GM12801 (cell line): Measurements from ENCODE around the gene CMTM7.

Source experiments
- TF ChIP-seq, protein P1 (sequence below): IDR thresholded peaks from one replicate; pipeline ENCODE4 v1.5.1; 2011; ENCODE audit warnings: control low read depth; ENCODE audit not compliant: insufficient read length; ENCODE audit errors: extremely low read depth

The CMTM7 gene

DNA sequence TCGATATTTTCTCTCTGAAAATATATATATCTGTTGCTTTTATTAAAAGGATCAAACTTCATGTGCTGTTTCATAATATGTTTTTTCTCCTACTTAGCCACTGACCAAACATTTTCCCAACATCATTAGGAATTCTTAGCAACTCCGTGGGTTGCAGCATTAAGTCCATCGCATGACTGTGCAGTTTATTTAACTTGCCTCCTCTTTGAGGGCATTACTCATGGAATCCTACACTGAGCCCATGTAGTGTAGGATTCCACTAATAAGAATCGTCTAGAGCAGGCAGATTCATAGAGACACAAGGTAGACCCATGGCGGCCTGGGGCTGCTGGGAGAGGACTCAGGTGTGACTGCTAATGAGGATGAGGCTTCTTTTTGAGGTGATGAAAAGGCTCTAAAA lies 61.7 kb downstream of the CMTM7 start:
- TF ChIP-seq, protein P1, sequence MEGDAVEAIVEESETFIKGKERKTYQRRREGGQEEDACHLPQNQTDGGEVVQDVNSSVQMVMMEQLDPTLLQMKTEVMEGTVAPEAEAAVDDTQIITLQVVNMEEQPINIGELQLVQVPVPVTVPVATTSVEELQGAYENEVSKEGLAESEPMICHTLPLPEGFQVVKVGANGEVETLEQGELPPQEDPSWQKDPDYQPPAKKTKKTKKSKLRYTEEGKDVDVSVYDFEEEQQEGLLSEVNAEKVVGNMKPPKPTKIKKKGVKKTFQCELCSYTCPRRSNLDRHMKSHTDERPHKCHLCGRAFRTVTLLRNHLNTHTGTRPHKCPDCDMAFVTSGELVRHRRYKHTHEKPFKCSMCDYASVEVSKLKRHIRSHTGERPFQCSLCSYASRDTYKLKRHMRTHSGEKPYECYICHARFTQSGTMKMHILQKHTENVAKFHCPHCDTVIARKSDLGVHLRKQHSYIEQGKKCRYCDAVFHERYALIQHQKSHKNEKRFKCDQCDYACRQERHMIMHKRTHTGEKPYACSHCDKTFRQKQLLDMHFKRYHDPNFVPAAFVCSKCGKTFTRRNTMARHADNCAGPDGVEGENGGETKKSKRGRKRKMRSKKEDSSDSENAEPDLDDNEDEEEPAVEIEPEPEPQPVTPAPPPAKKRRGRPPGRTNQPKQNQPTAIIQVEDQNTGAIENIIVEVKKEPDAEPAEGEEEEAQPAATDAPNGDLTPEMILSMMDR, result no peak

DNA sequence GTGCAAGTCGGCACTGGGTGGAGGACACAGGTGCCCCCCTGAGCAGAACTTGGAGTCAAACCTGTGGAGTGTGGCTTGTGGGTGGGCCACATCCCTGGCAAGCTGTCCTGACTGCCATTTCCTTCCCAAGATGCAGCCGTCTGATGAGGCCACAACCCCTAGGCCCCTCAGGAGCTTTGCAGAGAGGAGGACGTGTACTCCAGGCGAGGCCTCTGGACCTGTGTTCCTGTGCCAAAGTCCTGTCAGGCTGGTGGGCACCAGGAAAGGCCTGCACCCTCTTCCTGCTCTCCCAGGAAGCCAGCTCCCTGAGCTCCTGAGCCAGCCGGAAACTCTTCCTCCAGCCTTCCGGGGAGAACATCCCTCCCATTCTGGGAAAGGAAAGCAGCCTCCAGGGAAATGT lies 62.5 kb downstream of the CMTM7 start:
- TF ChIP-seq, protein P1, result no peak

DNA sequence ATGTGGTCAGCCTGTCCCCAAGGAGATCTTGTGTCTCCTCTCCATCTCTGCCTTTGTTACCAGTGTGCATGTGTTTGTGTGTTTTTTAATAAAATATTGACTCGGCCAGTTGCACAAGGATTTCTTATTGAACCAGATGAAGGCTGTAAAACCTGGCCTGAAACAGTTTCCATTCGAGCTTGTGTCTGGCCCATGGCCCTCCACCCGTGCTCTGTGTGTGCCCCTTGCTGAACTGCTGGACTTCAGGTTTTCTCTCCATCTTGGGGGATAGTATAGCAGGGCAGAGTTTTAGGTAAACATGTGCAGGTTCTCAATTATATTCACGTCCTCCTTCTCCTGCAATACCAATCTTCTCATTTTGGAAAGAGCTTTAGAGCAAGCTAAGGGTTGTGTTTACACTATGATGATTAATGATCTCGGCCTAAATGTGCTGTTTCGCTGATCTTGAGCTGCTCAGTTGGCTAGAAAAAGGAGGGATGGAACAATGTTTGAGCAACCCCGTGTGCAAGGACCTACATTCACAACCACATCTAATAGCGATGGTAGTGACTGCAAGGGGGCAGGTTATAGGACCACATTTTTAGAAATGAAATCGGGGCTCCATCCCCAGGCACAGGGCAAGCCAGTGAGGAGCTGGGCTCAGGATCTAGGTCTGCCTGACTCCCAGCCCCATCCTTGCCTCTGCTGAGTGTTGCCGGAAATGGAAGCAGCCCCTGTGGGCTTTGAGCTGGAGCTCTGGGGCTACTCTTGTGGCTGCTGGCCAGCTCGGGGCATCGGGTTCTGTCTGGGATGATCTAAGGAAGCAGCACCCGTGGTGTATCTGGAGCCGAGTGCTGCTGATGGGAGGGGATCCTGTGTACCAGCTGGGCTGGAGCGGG lies 63.3 kb downstream of the CMTM7 start:
- TF ChIP-seq, protein P1, result no peak

DNA sequence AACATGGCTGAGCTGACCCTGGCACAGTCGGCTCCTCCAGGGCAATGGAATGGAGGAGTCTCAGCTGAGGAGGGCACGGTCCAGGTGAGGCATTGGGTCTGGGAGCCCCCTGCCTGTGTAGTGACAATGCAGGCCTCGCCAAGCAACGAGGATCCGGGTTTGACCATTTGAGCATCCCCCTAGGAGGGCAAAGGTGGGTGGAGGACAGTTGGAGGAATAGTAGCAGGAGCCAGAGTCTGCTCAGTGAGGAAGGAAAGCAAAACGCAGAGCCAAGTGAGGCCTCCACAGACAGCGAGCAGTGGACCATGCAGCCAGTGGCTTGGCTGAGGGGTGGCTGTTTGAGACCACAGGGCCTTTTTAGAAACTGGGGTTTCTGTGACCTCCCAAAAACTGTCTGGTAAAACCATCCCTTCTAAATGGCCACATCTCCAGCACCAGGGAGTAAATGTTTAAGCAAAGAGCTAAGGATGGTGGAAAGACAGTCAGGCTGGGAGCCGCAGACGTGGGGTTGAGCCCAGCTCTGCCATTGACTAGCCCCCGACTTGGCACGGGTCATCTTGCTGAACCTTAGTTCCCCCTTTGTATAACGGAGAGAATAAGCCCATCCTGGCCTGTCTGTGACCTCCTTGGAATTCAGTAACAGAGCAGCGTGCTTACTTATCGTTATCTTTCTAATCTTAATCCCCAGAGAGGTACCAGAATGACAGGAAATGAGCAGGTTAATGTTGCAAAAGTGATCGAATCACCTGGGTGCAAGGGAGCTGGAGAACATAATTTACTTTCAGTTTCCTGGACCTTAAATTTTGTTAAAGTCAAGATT lies 64.2 kb downstream of the CMTM7 start:
- TF ChIP-seq, protein P1, result no peak

DNA sequence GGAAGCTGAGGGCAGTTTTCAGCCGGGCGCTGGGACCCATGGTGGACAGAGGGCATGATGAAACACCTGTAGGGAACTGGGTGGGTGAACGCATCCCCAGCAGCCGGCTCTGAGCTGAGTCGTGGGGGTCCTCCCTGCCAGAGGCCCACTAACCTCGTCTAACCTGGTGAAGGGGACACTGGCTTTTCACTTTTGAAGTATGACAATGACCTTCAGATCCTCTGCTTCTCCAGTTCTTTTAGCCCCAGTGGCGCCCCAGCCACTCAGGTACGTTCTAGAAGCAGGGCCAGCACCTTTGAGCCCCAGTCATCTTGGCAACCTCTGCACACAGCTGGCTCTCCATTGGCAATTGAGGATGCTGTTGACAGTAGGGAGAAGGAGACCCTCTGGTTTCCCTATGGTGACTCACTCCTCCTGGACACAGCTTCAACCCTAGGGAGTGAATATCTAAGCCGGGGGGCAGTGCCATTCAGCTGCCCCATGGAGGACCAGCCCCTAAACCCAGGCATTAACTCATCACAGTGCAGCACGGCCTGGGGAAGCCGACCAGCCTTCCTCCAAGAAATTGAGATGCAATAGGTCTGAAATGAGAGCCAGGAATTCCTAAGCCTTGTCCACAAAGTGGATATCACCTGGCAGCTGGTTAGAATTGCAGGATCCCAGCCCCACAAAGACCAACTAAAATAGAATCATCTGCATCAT lies 64.9 kb downstream of the CMTM7 start:
- TF ChIP-seq, protein P1, result no peak

DNA sequence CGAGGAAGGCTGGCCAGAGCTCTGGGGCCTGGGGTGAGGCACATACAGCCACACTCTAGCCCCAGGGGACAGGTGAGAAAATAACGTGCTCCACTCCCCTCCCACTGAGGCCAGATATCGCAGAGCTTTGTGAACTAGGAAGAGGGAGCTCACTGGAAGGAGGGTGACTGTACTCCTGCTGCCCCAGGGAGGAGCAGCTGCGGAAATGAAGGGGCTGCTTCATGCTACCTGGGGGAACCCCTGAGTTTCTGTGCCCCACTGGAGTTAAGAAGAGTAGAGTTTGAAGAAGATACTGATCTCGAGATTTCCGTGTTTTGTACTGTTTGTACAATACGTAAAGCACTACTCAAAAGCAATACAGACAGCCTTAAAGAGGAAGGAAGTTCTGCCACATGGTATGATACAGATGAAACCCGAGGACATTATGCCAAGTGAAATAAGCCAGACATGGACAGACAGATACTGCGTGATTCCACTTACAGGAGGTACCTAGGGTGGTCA lies 66.4 kb downstream of the CMTM7 start:
- TF ChIP-seq, protein P1, result no peak

DNA sequence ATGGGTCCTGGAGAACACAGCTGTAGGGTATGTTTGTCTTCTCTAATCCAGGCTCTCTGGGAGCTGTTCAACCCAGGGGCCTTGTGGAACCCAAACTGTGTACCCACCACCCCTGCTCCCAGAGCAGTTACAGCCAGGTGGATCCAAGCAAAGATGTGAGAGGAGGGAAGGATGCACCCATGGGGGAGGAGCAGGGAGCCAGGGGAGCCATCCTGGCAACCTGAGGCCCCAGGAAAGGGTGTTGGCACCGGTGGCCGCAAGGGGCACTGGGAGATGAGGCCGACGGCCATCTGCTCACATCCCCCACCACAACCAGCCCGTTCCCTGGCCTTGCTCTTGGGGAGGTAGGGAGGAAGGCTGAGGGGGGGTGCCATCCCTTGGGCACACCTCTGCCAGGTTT lies 67.8 kb downstream of the CMTM7 start:
- TF ChIP-seq, protein P1, result no peak
